HepG2 (cell line): Measurements from ENCODE around the gene NR2F6. TPM values are rescaled to one million over a fixed set of nuclear protein-coding genes. Genes with fewer than 3 reads are reported as not detected.

Experiments used
- ATF5 ChIP-seq: sonication (generic); formaldehyde crosslinking; IDR thresholded peaks from 2 replicates; pipeline ENCODE4 v1.4.0; 2020; ENCODE audit warnings: mild to moderate bottlenecking, low read depth, missing genetic modification reagents
- CBX2 ChIP-seq, 2 experiments: fragments of 200-600 bp in 1 of 2; sonication (generic); formaldehyde crosslinking in 1 of 2; IDR thresholded peaks; 2 replicates each; pipeline versions ENCODE4 v1.7.0 to v1.8.1; 2018 to 2022; ENCODE audit warnings: low read depth in 2 of 2, low read length in 1 of 2, mild to moderate bottlenecking in 1 of 2, missing genetic modification reagents in 1 of 2
- CBX5 ChIP-seq: sonication (generic); formaldehyde crosslinking; IDR thresholded peaks from 2 replicates; pipeline ENCODE4 v1.4.0; 2020; ENCODE audit warnings: missing genetic modification reagents, borderline replicate concordance
- DRAP1 ChIP-seq: IDR thresholded peaks from 2 replicates; pipeline ENCODE4 v1.6.1; 2016; ENCODE audit warnings: missing genetic modification reagents, missing compliant biosample characterization
- FOXP1 ChIP-seq, 2 experiments: fragments of 450-650 bp in 1 of 2; IDR thresholded peaks; 2 replicates each; pipeline ENCODE4 v1.6.1; 2017 to 2018; ENCODE audit warnings: antibody characterized with exemption in 1 of 2
- HDAC2 ChIP-seq: sonication (generic); formaldehyde crosslinking; IDR thresholded peaks from 2 replicates; pipeline ENCODE4 v1.4.0; 2020; ENCODE audit warnings: missing genetic modification reagents
- HNF4A ChIP-seq: sonication (generic); formaldehyde crosslinking; IDR thresholded peaks from 2 replicates; pipeline ENCODE4 v1.4.0; 2020; ENCODE audit warnings: missing genetic modification reagents
- MNT ChIP-seq: fragments of 450-650 bp; IDR thresholded peaks from 2 replicates; pipeline ENCODE4 v1.6.1; 2016
- NFATC3 ChIP-seq: sonication (generic); formaldehyde crosslinking; IDR thresholded peaks from 2 replicates; pipeline ENCODE4 v1.5.1; 2020; ENCODE audit warnings: mild to moderate bottlenecking, missing genetic modification reagents
- PAF1 ChIP-seq: IDR thresholded peaks from 2 replicates; pipeline ENCODE4 v1.6.1; 2016; ENCODE audit warnings: missing genetic modification reagents, missing compliant biosample characterization
- PITX1 ChIP-seq: sonication (generic); formaldehyde crosslinking; IDR thresholded peaks from 2 replicates; pipeline ENCODE4 v1.5.1; 2020; ENCODE audit warnings: mild to moderate bottlenecking, missing genetic modification reagents
- POLR2AphosphoS2 ChIP-seq: IDR thresholded peaks from 2 replicates; pipeline ENCODE4 v1.6.1; 2011; ENCODE audit warnings: low read depth, low read length, improper control_type of control experiment
- RELA ChIP-seq: sonication (generic); formaldehyde crosslinking; IDR thresholded peaks from 2 replicates; pipeline ENCODE4 v1.4.0; 2020; ENCODE audit warnings: missing genetic modification reagents
- REXO4 ChIP-seq: sonication (generic); formaldehyde crosslinking; IDR thresholded peaks from 2 replicates; pipeline ENCODE4 v1.8.0; 2022; ENCODE audit warnings: missing genetic modification reagents, mild to moderate bottlenecking, borderline replicate concordance
- SNAPC5 ChIP-seq: sonication (generic); formaldehyde crosslinking; IDR thresholded peaks from 2 replicates; pipeline ENCODE4 v1.8.1; 2023; ENCODE audit warnings: mild to moderate bottlenecking, missing genetic modification reagents, borderline replicate concordance
- THAP8 ChIP-seq: sonication (generic); formaldehyde crosslinking; IDR thresholded peaks from 2 replicates; pipeline ENCODE4 v1.5.1; 2020; ENCODE audit warnings: missing genetic modification reagents, mild to moderate bottlenecking, borderline replicate concordance
- ZBTB3 ChIP-seq: sonication (generic); formaldehyde crosslinking; IDR thresholded peaks from 2 replicates; pipeline ENCODE4 v1.4.0; 2020; ENCODE audit warnings: low read depth, mild to moderate bottlenecking, moderate library complexity, missing genetic modification reagents, borderline replicate concordance
- ZBTB8A ChIP-seq: sonication (generic); formaldehyde crosslinking; IDR thresholded peaks from 2 replicates; pipeline ENCODE4 v1.4.0; 2020; ENCODE audit warnings: mild to moderate bottlenecking, low read depth, missing genetic modification reagents, borderline replicate concordance
- ZNF274 ChIP-seq: sonication (generic); formaldehyde crosslinking; IDR thresholded peaks from 2 replicates; pipeline ENCODE4 v1.5.1; 2020; ENCODE audit warnings: mild to moderate bottlenecking, missing genetic modification reagents
- ZNF317 ChIP-seq: sonication (generic); formaldehyde crosslinking; IDR thresholded peaks from 2 replicates; pipeline ENCODE4 v1.5.0; 2020; ENCODE audit warnings: mild to moderate bottlenecking, missing genetic modification reagents
- ZNF460 ChIP-seq: sonication (generic); formaldehyde crosslinking; IDR thresholded peaks from 2 replicates; pipeline ENCODE4 v1.5.1; 2020; ENCODE audit warnings: missing genetic modification reagents, mild to moderate bottlenecking, borderline replicate concordance
- ZNF512 ChIP-seq: sonication (generic); formaldehyde crosslinking; IDR thresholded peaks from 2 replicates; pipeline ENCODE4 v1.4.0; 2020; ENCODE audit warnings: mild to moderate bottlenecking, missing genetic modification reagents
- ZNF776 ChIP-seq: sonication (generic); formaldehyde crosslinking; IDR thresholded peaks from 2 replicates; pipeline ENCODE4 v1.4.0; 2020; ENCODE audit warnings: mild to moderate bottlenecking, missing genetic modification reagents
- ZNF781 ChIP-seq: sonication (generic); formaldehyde crosslinking; IDR thresholded peaks from 2 replicates; pipeline ENCODE4 v1.5.1; 2020; ENCODE audit warnings: borderline replicate concordance, mild to moderate bottlenecking, missing genetic modification reagents; ENCODE audit errors: not compliant biosample characterization
- polyA plus RNA-seq, 8 experiments: library from polyadenylated mRNA; depleted of rRNA in 3 of 8; stranded (reverse) in 7 of 8; unstranded in 1 of 8; fragments of >200 nt; fragmentation: Illumina TruSeq in 4 of 8; extraction: Trizol in 4 of 8; gene quantifications; 2 replicates each; pipeline versions ENCODE4 v1.2.1 to v1.2.3, GENCODE V29; 2011 to 2016; ENCODE audit warnings: low read depth in 4 of 8, missing spikeins in 1 of 8, mixed read lengths in 1 of 8; ENCODE audit not compliant: insufficient read depth in 1 of 8
- total RNA-seq, 5 experiments: library from RNA; depleted of rRNA; stranded (reverse); fragments of >200 nt; fragmentation: Illumina TruSeq; extraction: Trizol; gene quantifications; 2 replicates each; pipeline ENCODE4 v1.2.3, GENCODE V29; 2016; ENCODE audit warnings: low read depth in 1 of 5

Gene NR2F6
- total and polyA plus RNA-seq, 2 of the 13 experiments (the other 11 are each of a cell fraction or from before 2014, with no cell fraction given): 30.9 to 72.4 TPM

- no peak for TF ChIP-seq THAP8
- peak; percentile 67; the same call in 1 of the 2 replicates for TF ChIP-seq CBX5 (CRISPR knock-in tag)
- TF ChIP-seq ZNF781: no peak
- TF ChIP-seq ZNF512: no peak
- TF ChIP-seq ZNF317 (CRISPR knock-in tag): peak; percentile 80
- TF ChIP-seq REXO4 (CRISPR knock-in tag): no peak
- no peak; the same call in 1 of the 2 replicates for TF ChIP-seq SNAPC5 (CRISPR knock-in tag)
- TF ChIP-seq ZNF776 (CRISPR knock-in tag): peak; percentile 86
- no peak for TF ChIP-seq MNT
- no peak for TF ChIP-seq ZBTB8A (CRISPR knock-in tag)
- no peak for TF ChIP-seq ZNF460
- TF ChIP-seq FOXP1 (IDR thresholded peaks at IDR 0.05): no peak
- peak; percentile 42; the same call in 1 of the 2 replicates for TF ChIP-seq FOXP1 (CRISPR knock-in tag; IDR thresholded peaks at IDR 0.05)
- TF ChIP-seq PITX1 (CRISPR knock-in tag): no peak; the same call in 1 of the 2 replicates
- peak; percentile 63 for TF ChIP-seq HDAC2 (CRISPR knock-in tag)
- no peak for TF ChIP-seq RELA (CRISPR knock-in tag)
- TF ChIP-seq DRAP1 (CRISPR knock-in tag): no peak
- TF ChIP-seq ZNF274 (CRISPR knock-in tag): peak; percentile 82
- TF ChIP-seq HNF4A: no peak
- no peak for TF ChIP-seq POLR2AphosphoS2
- no peak for TF ChIP-seq NFATC3 (CRISPR knock-in tag)
- TF ChIP-seq CBX2 (IDR thresholded peaks at IDR 0.05; ENCODE audit: low read depth, low read length): no peak
- TF ChIP-seq CBX2 (CRISPR knock-in tag; IDR thresholded peaks at IDR 0.05; ENCODE audit: low read depth): no peak
- no peak for TF ChIP-seq PAF1 (CRISPR knock-in tag)
- TF ChIP-seq ZBTB3: no peak
- TF ChIP-seq ATF5 (CRISPR knock-in tag): no peak
Observed at GRCh38 chr19:17215127-17215971, 30.4 kb downstream of the NR2F6 start, which contains the start of gene USE1 (continued).
